Kidney (tissue), 14 donors: Measurements from ENCODE around the gene CCR6. TPM values are rescaled to one million over a fixed set of nuclear protein-coding genes. Genes with fewer than 3 reads are reported as not detected.

Experiments
- DNase-seq, 5 donors: peaks; one replicate each; pipeline ENCODE4 v3.0.0-alpha.2; 2013 to 2020
- FAIRE-seq: peaks from 2 replicates; lab custom pipeline; 2012; peaks lifted over from hg19 to GRCh38; lab: Jason Lieb, UNC
- H3K27ac ChIP-seq, 2 donors: one replicate each; pipeline ENCODE4 v1.7.0; 2013; ENCODE audit warnings: low read depth in 2 of 2, low read length in 2 of 2, inconsistent platforms in 1 of 2
- H3K27me3 ChIP-seq: one replicate; pipeline ENCODE4 v1.7.1; 2013; ENCODE audit warnings: low read length, inconsistent platforms; ENCODE audit not compliant: control insufficient read depth, insufficient read depth
- H3K36me3 ChIP-seq, 3 donors: one replicate each; pipeline versions ENCODE4 v1.7.0 to v1.7.1; 2013; ENCODE audit warnings: low read length in 3 of 3, control low read depth in 1 of 3, inconsistent platforms in 1 of 3; ENCODE audit not compliant: insufficient read depth in 3 of 3, control insufficient read depth in 2 of 3
- H3K4me1 ChIP-seq, 3 donors: one replicate each; pipeline versions ENCODE4 v1.7.0 to v1.7.1; 2013; ENCODE audit warnings: low read length in 3 of 3, inconsistent platforms in 1 of 3, low read depth in 1 of 3; ENCODE audit not compliant: control insufficient read depth in 2 of 3, insufficient read depth in 2 of 3
- H3K4me3 ChIP-seq, 3 donors: one replicate each; pipeline versions ENCODE4 v1.7.0 to v1.8.1; 2013; ENCODE audit warnings: low read length in 3 of 3, control low read depth in 1 of 3, inconsistent platforms in 1 of 3
- H3K9ac ChIP-seq, 3 donors: one replicate each; pipeline versions ENCODE4 v1.7.0 to v1.7.1; 2013; ENCODE audit warnings: low read length in 3 of 3, control low read depth in 1 of 3, inconsistent platforms in 1 of 3
- H3K9me3 ChIP-seq, 3 donors: one replicate each; pipeline versions ENCODE4 v1.7.0 to v1.7.1; 2013; ENCODE audit warnings: low read length in 3 of 3, control low read depth in 1 of 3, inconsistent platforms in 1 of 3; ENCODE audit not compliant: control insufficient read depth in 2 of 3, insufficient read depth in 1 of 3
- intact Hi-C: fragments of 100-400 bp; cut with DNase I; formaldehyde crosslinking; loops from one replicate; pipeline ENCODE4 v1.11.1; 2022
- polyA plus RNA-seq: library from polyadenylated mRNA; stranded (reverse); fragments of 350-450 nt; fragmentation: Illumina TruSeq; extraction: RNeasy Lipid Tissue Mini Kit (QIAGEN cat#74804); gene quantifications from one replicate; pipeline ENCODE4 v1.2.3, GENCODE V29; 2014; ENCODE audit warnings: low read depth, low replicate concordance; ENCODE audit not compliant: insufficient read depth
- total RNA-seq: library from RNA; stranded (reverse); fragmentation: NEBNext Ultra II Directional; extraction: Animal tissue kit (Norgen Biotek cat#: 25700); gene quantifications from one replicate; pipeline ENCODE4 v1.2.1, GENCODE V29; 2021
- TF ChIP-seq, protein P1 (sequence below): IDR thresholded peaks from 3 replicates; pipeline ENCODE4 v1.5.1; 2012; ENCODE audit warnings: mild to moderate bottlenecking, moderate library complexity, borderline replicate concordance; ENCODE audit not compliant: insufficient read depth; ENCODE audit errors: extremely low read depth
- donor health status: control.
- donor health status: control.
- donor health status: control.
- donor health status: control.
- donor health status: control.
- donor health status: DM: yes; HTN: yes; CAD: no.
- donor health status: Normal renal cell carcinoma (clear cell type).

Gene CCR6
- total and polyA plus RNA-seq, 2 donors from 2014 or later = 0.43 to 0.54 TPM

DNA sequence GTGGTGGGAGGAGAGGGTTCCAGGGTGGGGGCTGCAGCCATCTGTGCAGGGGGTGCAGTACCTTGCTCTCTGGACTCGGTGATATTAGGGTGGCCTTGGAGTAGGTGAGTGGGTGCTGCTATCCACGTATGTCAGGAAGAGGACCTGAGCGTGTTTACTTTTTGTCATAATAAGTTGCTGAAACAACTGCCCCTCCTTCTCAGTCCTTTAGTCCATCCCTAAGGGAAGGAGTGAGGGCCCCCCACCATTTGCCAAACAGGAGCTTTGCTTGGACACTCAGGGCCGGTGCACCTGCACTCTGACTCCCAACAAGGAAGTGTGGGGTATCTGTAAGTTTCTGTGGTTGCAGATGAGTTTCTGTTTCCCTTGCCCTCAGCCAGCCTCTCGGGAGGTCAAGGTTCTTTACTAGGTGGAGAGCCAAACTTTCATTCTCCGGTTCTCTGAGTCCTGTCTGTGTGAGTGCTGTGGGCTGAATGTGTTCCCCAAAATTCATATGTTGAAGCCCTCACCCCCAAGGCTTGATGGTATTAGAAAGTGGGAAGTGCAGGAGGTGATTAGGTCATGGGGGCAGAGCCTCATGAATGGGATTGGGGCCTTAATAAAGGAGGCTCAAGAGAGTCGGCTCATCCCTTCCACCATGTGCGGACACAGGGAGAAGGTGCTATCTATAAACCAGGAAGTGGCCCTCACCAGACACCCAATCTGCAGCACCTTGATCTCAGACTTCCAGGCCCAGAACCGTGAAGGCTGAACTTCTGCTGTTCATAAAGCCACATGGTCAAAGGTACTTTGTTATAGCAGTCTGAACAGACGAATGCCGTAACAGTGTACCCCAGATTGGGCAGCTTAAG lies 19.6 kb upstream of the CCR6 start:
- intact Hi-C loops = no loop called here
- TF ChIP-seq, protein P1, sequence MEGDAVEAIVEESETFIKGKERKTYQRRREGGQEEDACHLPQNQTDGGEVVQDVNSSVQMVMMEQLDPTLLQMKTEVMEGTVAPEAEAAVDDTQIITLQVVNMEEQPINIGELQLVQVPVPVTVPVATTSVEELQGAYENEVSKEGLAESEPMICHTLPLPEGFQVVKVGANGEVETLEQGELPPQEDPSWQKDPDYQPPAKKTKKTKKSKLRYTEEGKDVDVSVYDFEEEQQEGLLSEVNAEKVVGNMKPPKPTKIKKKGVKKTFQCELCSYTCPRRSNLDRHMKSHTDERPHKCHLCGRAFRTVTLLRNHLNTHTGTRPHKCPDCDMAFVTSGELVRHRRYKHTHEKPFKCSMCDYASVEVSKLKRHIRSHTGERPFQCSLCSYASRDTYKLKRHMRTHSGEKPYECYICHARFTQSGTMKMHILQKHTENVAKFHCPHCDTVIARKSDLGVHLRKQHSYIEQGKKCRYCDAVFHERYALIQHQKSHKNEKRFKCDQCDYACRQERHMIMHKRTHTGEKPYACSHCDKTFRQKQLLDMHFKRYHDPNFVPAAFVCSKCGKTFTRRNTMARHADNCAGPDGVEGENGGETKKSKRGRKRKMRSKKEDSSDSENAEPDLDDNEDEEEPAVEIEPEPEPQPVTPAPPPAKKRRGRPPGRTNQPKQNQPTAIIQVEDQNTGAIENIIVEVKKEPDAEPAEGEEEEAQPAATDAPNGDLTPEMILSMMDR = no peak
- FAIRE-seq = no peak
- Histone ChIP-seq H3K36me3 (no peaks in the 10 kb centered on the region), H3K4me1 (no peaks in the 10 kb centered on the region), H3K4me3 (no peak overlapping the region), H3K9ac (no peak overlapping the region), H3K27ac (no peak overlapping the region), H3K9me3 (no peaks in the 10 kb centered on the region), H3K27me3 (no peaks in the 10 kb centered on the region)
- no peak for DNase-seq

DNA sequence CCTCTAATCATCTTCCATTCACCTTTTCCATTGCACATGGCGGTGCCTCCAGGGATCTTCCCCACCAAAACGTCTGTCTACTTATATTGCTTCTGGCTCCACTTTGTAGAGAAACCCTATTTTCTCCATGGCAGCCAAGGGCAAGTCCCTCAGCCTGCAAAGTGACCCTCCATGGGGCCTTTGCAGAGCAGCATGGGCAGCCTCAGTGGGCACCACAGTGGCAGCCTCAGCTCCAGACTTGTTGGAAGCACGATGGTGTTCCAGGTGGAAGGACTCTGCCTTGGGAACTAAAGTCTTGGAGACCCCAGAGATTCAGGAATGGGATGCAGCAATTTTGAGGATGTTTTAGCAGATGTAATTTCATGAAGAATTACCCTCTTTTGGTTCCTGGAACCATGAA lies 18.5 kb upstream of the CCR6 start:
- no peak for FAIRE-seq
- TF ChIP-seq, protein P1 = no peak
- no peak overlapping the region for H3K27ac ChIP-seq

DNA sequence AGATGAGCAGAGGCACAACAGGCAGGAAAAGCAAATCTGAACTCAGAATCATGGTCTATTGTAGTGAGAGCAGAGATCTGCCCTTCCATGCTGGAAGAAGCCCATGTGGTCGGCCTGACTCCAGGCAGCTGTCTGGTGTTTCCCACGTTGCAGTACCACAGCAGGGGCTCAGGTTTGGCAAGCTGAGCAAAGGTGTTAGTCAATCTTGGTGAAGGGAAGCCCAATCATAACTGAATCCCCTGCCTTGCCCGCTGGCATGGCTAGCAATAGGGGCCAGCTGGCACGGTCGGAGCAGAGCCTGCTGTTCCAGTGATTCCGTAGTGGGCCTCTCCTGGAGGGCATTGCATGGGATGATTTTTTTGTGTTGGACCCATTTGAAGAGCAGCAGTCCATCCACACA lies 17.8 kb upstream of the CCR6 start:
- DNase-seq = no peak
- TF ChIP-seq, protein P1 = no peak
- Histone ChIP-seq H3K4me3 (no peak overlapping the region), H3K4me1 (no peaks in the 10 kb centered on the region), H3K27me3 (no peaks in the 10 kb centered on the region), H3K9me3 (no peaks in the 10 kb centered on the region), H3K36me3 (no peaks in the 10 kb centered on the region), H3K27ac (no peak overlapping the region), H3K9ac (no peak overlapping the region)
- intact Hi-C loops = no loop called here
- FAIRE-seq = no peak

More for the DNA sequence above, 18.5 kb upstream of the CCR6 start:
- Histone ChIP-seq H3K27me3 (no peaks in the 10 kb centered on the region), H3K4me1 (no peaks in the 10 kb centered on the region), H3K9me3 (no peaks in the 10 kb centered on the region), H3K9ac (no peak overlapping the region), H3K36me3 (no peaks in the 10 kb centered on the region), H3K4me3 (no peak overlapping the region)
- intact Hi-C loops = no loop called here
- no peak for DNase-seq
